H1 (cell line): ENCODE results near the gene SH3TC2. TPM values are rescaled to one million over a fixed set of nuclear protein-coding genes. Genes with fewer than 3 reads are reported as not detected.

Experiments used
- CTCF ChIA-PET: fragments of 300-600 bp; sonication (Branson Sonifier 250); formaldehyde crosslinking; loops from one replicate; lab custom pipeline; 2021; ENCODE audit not compliant: partially characterized antibody; lab: Charles Lee
- POLR2A ChIA-PET: fragments of 300-600 bp; sonication (Branson Sonifier 250); formaldehyde crosslinking; loops from one replicate; lab custom pipeline; 2021; ENCODE audit warnings: inconsistent platforms; ENCODE audit not compliant: partially characterized antibody; lab: Charles Lee
- DNase-seq, 2 experiments: peaks; one replicate each; pipeline versions ENCODE4 v3.0.0 to v3.0.0-alpha.2; 2010 to 2022; ENCODE audit warnings: low spot score in 2 of 2, low read depth in 1 of 2, mixed read lengths in 1 of 2
- FAIRE-seq: peaks from 2 replicates; lab custom pipeline; 2011; peaks lifted over from hg19 to GRCh38; lab: Jason Lieb, UNC
- H2AFZ ChIP-seq: 2 replicates; pipeline ENCODE4 v1.8.1; 2012; ENCODE audit warnings: low read length, inconsistent platforms
- H2AK5ac ChIP-seq: 2 replicates; pipeline ENCODE4 v1.6.1; 2013; ENCODE audit warnings: low read depth, low read length
- H2BK120ac ChIP-seq: replicated peaks from 2 replicates; pipeline ENCODE3; 2013; ENCODE audit warnings: low read depth, low read length, inconsistent platforms
- H2BK12ac ChIP-seq: 2 replicates; pipeline ENCODE4 v1.6.1; 2013; ENCODE audit warnings: low read depth, low read length
- H2BK15ac ChIP-seq: 2 replicates; pipeline ENCODE4 v1.6.1; 2013; ENCODE audit warnings: low read length
- H2BK20ac ChIP-seq: 2 replicates; pipeline ENCODE4 v1.6.1; 2013; ENCODE audit warnings: low read length
- H2BK5ac ChIP-seq: 2 replicates; pipeline ENCODE4 v1.6.1; 2013; ENCODE audit warnings: low read depth, low read length
- H3K14ac ChIP-seq: 2 replicates; pipeline ENCODE4 v1.6.1; 2013; ENCODE audit warnings: inconsistent platforms; ENCODE audit not compliant: insufficient read length
- H3K18ac ChIP-seq: 2 replicates; pipeline ENCODE4 v1.6.1; 2013; ENCODE audit warnings: low read length; ENCODE audit errors: extremely low read depth
- H3K23ac ChIP-seq: 2 replicates; pipeline ENCODE4 v1.6.1; 2013; ENCODE audit warnings: inconsistent platforms; ENCODE audit not compliant: insufficient read length
- H3K23me2 ChIP-seq: 2 replicates; pipeline ENCODE4 v1.6.1; 2013; ENCODE audit warnings: low read depth, low read length
- H3K27ac ChIP-seq: 2 replicates; pipeline ENCODE4 v1.6.1; 2011; ENCODE audit warnings: low read depth, low read length, inconsistent platforms
- H3K27me3 ChIP-seq, 4 experiments: replicated peaks in 1 of 4; 1 replicate in 1 of 4; 2 replicates in 3 of 4; pipeline versions ENCODE4 v1.6.1 to v1.8.1; 2011 to 2013; ENCODE audit warnings: low read length in 3 of 4, mild to moderate bottlenecking in 3 of 4, inconsistent platforms in 2 of 4, mixed read lengths in 2 of 4, moderate library complexity in 1 of 4; ENCODE audit not compliant: control insufficient read depth in 3 of 4, insufficient read depth in 3 of 4; ENCODE audit errors: extremely low read depth in 1 of 4
- H3K36me3 ChIP-seq, 4 experiments: 2 replicates each; pipeline versions ENCODE4 v1.6.1 to v1.8.1; 2011 to 2013; ENCODE audit warnings: mild to moderate bottlenecking in 4 of 4, low read length in 3 of 4, moderate library complexity in 2 of 4, control low read depth in 1 of 4, inconsistent platforms in 1 of 4; ENCODE audit not compliant: insufficient read depth in 4 of 4, control insufficient read depth in 2 of 4
- H3K4ac ChIP-seq: replicated peaks from 2 replicates; pipeline ENCODE3; 2013; ENCODE audit warnings: low read length, low read depth, mixed read lengths, inconsistent platforms; ENCODE audit not compliant: insufficient read length
- H3K4me1 ChIP-seq, 4 experiments: replicated peaks in 1 of 4; 1 replicate in 1 of 4; 2 replicates in 3 of 4; pipeline versions ENCODE4 v1.6.1 to v1.8.1; 2011 to 2013; ENCODE audit warnings: low read length in 3 of 4, inconsistent platforms in 2 of 4, mixed read lengths in 1 of 4; ENCODE audit not compliant: insufficient read depth in 4 of 4, control insufficient read depth in 3 of 4
- H3K4me2 ChIP-seq, 2 experiments: 2 replicates each; pipeline versions ENCODE4 v1.6.1 to v1.8.1; 2011 to 2013; ENCODE audit warnings: low read depth in 2 of 2, low read length in 2 of 2, control low read depth in 1 of 2, inconsistent platforms in 1 of 2, mild to moderate bottlenecking in 1 of 2; ENCODE audit not compliant: insufficient read depth in 1 of 2
- H3K4me3 ChIP-seq, 4 experiments: fragments of 200-600, 300-600 bp in 1 of 4; sonication (generic), shearing (Covaris generic), sonication (Bioruptor Twin) in 1 of 4; 2 replicates each; pipeline versions ENCODE4 v1.5.1 to v1.8.1; 2011 to 2016; ENCODE audit warnings: low read length in 4 of 4, low read depth in 3 of 4, control low read depth in 2 of 4, inconsistent platforms in 2 of 4, mild to moderate bottlenecking in 2 of 4, mixed read lengths in 1 of 4, moderate library complexity in 1 of 4; ENCODE audit not compliant: insufficient read depth in 2 of 4; ENCODE audit errors: extremely low read depth in 1 of 4
- H3K56ac ChIP-seq: replicated peaks from 2 replicates; pipeline ENCODE3; 2013; ENCODE audit warnings: low read depth, mild to moderate bottlenecking, mixed read lengths, low read length, inconsistent platforms; ENCODE audit not compliant: insufficient read length
- H3K79me1 ChIP-seq: 2 replicates; pipeline ENCODE4 v1.6.1; 2013; ENCODE audit warnings: low read depth, low read length, control low read depth
- H3K79me2 ChIP-seq, 2 experiments: 2 replicates each; pipeline versions ENCODE4 v1.6.1 to v1.8.1; 2012 to 2013; ENCODE audit warnings: low read length in 2 of 2, mild to moderate bottlenecking in 2 of 2, inconsistent platforms in 1 of 2; ENCODE audit not compliant: insufficient read depth in 2 of 2, control insufficient read depth in 1 of 2
- H3K9ac ChIP-seq, 4 experiments: replicated peaks in 1 of 4; 1 replicate in 1 of 4; 2 replicates in 3 of 4; pipeline versions ENCODE4 v1.6.1 to v1.8.1; 2011 to 2013; ENCODE audit warnings: low read depth in 3 of 4, low read length in 3 of 4, control low read depth in 2 of 4, mild to moderate bottlenecking in 2 of 4, moderate library complexity in 2 of 4, inconsistent platforms in 1 of 4; ENCODE audit errors: extremely low read depth in 1 of 4
- H3K9me3 ChIP-seq, 2 experiments: 2 replicates each; pipeline versions ENCODE4 v1.6.1 to v1.8.1; 2012 to 2013; ENCODE audit warnings: mild to moderate bottlenecking in 2 of 2, moderate library complexity in 2 of 2, control low read depth in 1 of 2, inconsistent platforms in 1 of 2, low read depth in 1 of 2, low read length in 1 of 2, mixed read lengths in 1 of 2; ENCODE audit not compliant: insufficient read depth in 2 of 2
- H4K20me1 ChIP-seq, 2 experiments: replicated peaks in 1 of 2; 2 replicates each; pipeline versions ENCODE3 to v1.8.1; 2011 to 2013; ENCODE audit warnings: inconsistent platforms in 2 of 2, low read length in 2 of 2, mild to moderate bottlenecking in 1 of 2; ENCODE audit not compliant: insufficient read depth in 2 of 2, control insufficient read depth in 1 of 2
- H4K5ac ChIP-seq: 2 replicates; pipeline ENCODE4 v1.6.1; 2013; ENCODE audit warnings: low read length, low read depth, mixed read lengths, inconsistent platforms; ENCODE audit not compliant: insufficient read length
- H4K8ac ChIP-seq: 2 replicates; pipeline ENCODE4 v1.8.0; 2013; ENCODE audit warnings: mild to moderate bottlenecking, moderate library complexity, low read length, inconsistent platforms; ENCODE audit not compliant: insufficient read depth; ENCODE audit errors: extremely low read depth
- H4K91ac ChIP-seq: replicated peaks from 2 replicates; pipeline ENCODE3; 2013; ENCODE audit warnings: low read length, mixed read lengths, inconsistent platforms; ENCODE audit not compliant: insufficient read length
- BACH1 ChIP-seq: IDR thresholded peaks from 2 replicates; pipeline ENCODE4 v1.6.1; 2012; ENCODE audit warnings: low read length, improper control_type of control experiment
- BCL11A ChIP-seq, 2 experiments: IDR thresholded peaks; one replicate each; pipeline ENCODE4 v1.6.1; 2011; ENCODE audit warnings: low read depth in 2 of 2, low read length in 2 of 2, mild to moderate bottlenecking in 2 of 2
- CBX8 ChIP-seq: fragments of 300-800, 300-1000 bp; sonication (generic); IDR thresholded peaks from 2 replicates; pipeline ENCODE4 v1.7.1; 2016; ENCODE audit warnings: low read depth, low read length, borderline replicate concordance
- CREB1 ChIP-seq: IDR thresholded peaks from 2 replicates; pipeline ENCODE4 v1.6.1; 2012; ENCODE audit warnings: inconsistent platforms
- CTBP2 ChIP-seq: IDR thresholded peaks from 2 replicates; pipeline ENCODE4 v1.7.0; 2011; ENCODE audit warnings: borderline replicate concordance, mild to moderate bottlenecking, moderate library complexity, mixed read lengths, low read length; ENCODE audit not compliant: insufficient read depth, insufficient read length
- KDM4A ChIP-seq: IDR thresholded peaks from one replicate; pipeline ENCODE4 v1.7.1; 2012; ENCODE audit warnings: low read depth, mild to moderate bottlenecking, moderate library complexity, low read length, inconsistent platforms; ENCODE audit not compliant: severe bottlenecking
- MAFK ChIP-seq: IDR thresholded peaks from 2 replicates; pipeline ENCODE4 v1.6.1; 2012; ENCODE audit warnings: low read depth, mild to moderate bottlenecking, improper control_type of control experiment, low read length
- POLR2AphosphoS5 ChIP-seq: IDR thresholded peaks from 2 replicates; pipeline ENCODE4 v1.6.1; 2011; ENCODE audit warnings: low read depth, low read length
- SIX5 ChIP-seq: IDR thresholded peaks from 2 replicates; pipeline ENCODE4 v1.6.1; 2011; ENCODE audit warnings: mild to moderate bottlenecking, low read depth, low read length
- SUZ12 ChIP-seq: fragments of 200-600 bp; sonication (generic); IDR thresholded peaks from 2 replicates; pipeline ENCODE4 v1.6.1; 2012; ENCODE audit warnings: mild to moderate bottlenecking, inconsistent platforms, low read length, moderate library complexity, mixed read lengths
- TAF1 ChIP-seq: IDR thresholded peaks from 2 replicates; pipeline ENCODE4 v1.6.1; 2011; ENCODE audit warnings: mild to moderate bottlenecking, low read depth, low read length
- TCF12 ChIP-seq: IDR thresholded peaks from 2 replicates; pipeline ENCODE4 v1.6.1; 2011; ENCODE audit warnings: low read depth, mild to moderate bottlenecking, low read length
- TEAD4 ChIP-seq: IDR thresholded peaks from 2 replicates; pipeline ENCODE4 v1.6.1; 2012; ENCODE audit warnings: low read depth, low read length, inconsistent platforms, mixed read lengths
- WGBS, 2 experiments: shearing (Covaris generic) in 1 of 2; methylation state at CpG; one replicate each; pipeline versions ENCODE4 v1.1.6 to v1.1.7; 2013 to 2015; ENCODE audit warnings: low lambda C conversion rate in 2 of 2, mixed read lengths in 2 of 2, inconsistent platforms in 1 of 2, low coverage in 1 of 2, missing lambda C conversion rate in 1 of 2; ENCODE audit not compliant: insufficient replicate concordance in 2 of 2, insufficient coverage in 1 of 2, insufficient read length in 1 of 2; ENCODE audit errors: extremely low coverage in 1 of 2, missing lambda C conversion rate in 1 of 2; 5-methylcytosine and 5-hydroxymethylcytosine counted together
- polyA plus RNA-seq, 7 experiments: library from polyadenylated mRNA; depleted of rRNA in 3 of 7; stranded (reverse) in 5 of 7; unstranded in 2 of 7; fragments of >200 nt in 5 of 7; fragments of 200-250 nt in 2 of 7; gene quantifications; 1 replicate in 5 of 7; 2 replicates in 1 of 7; 4 replicates in 1 of 7; pipeline versions ENCODE4 v1.2.1 to v1.2.3, GENCODE V29; 2011 to 2013; ENCODE audit warnings: missing spikeins in 2 of 7, mixed read lengths in 2 of 7
- total RNA-seq: library from RNA; stranded (reverse); fragmentation: NEBNext Ultra II Directional; extraction: Animal tissue kit (Norgen Biotek cat#: 25700); gene quantifications from 2 replicates; pipeline ENCODE4 v1.2.1, GENCODE V29; 2021

The SH3TC2 gene
- total and polyA plus RNA-seq, 2 of the 8 experiments (the other 6 are each of a cell fraction or from before 2014, with no cell fraction given): 0.11 to 0.80 TPM

DNA sequence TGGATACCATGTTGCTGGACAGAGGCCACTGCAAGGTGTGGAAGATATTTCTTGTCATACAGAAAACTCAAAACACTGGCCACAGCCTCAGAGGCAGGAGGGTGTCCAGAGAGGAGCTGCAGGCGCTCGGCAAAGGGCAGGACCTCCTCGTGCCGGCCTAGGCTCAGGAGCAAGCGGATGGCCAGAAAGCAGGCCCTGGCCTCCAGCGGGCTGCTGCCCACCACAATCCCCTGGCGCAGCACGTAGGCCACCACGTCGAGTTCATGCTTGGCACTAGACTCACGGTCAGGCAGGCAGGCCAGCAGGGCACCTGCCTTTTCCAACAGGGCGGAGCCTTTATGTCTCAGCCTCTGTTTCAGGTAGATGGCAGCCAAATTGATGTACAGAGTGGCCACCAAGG, 35.2 kb downstream of the SH3TC2 start:
- DNase-seq (no peak), FAIRE-seq (no peak)
- no peak overlapping the region for H2AFZ ChIP-seq
- ChIA-PET POLR2A (no interaction called here), CTCF (interaction anchor here (0.5 to 17.3 kb wide), 7 partner anchors 7 to 292 kb away, joined by 3 to 444 read pairs (median 3); no protein-coding TSS in a partner anchor)
- H4K8ac ChIP-seq: no peak overlapping the region
- H2BK120ac ChIP-seq: no peak overlapping the region
- H3K4me3 ChIP-seq: no peak overlapping the region
- no peak overlapping the region for H2AK5ac ChIP-seq
- no peaks in the 10 kb centered on the region for H3K36me3 ChIP-seq
- H3K9me3 ChIP-seq: no peaks in the 10 kb centered on the region; a peak in 1 of 4 replicates
- TF ChIP-seq TCF12 (no peak), MAFK (no peak), BACH1 (no peak), KDM4A (no peak), BCL11A (IDR thresholded peaks at IDR 0.05; ENCODE audit: low read depth in 2 of 2, low read length in 2 of 2) (no peak), CTBP2 (no peak), POLR2AphosphoS5 (no peak), SIX5 (no peak), TAF1 (no peak), TEAD4 (no peak), CREB1 (no peak), CBX8 (no peak), SUZ12 (no peak)
- WGBS, 2 experiments: 94% methylated on average over 12 of the region's 12 CpGs; no CpG with 5 or more reads in 1 of the 2 experiments
- H3K56ac ChIP-seq: no peak overlapping the region
- H3K23me2 ChIP-seq: no peaks in the 10 kb centered on the region
- H3K27me3 ChIP-seq: no peaks in the 10 kb centered on the region
- no peak overlapping the region for H3K4ac ChIP-seq
- H4K5ac ChIP-seq: no peak overlapping the region
- H3K9ac ChIP-seq: no peak overlapping the region
- H2BK20ac ChIP-seq: no peak overlapping the region
- no peak overlapping the region for H3K4me2 ChIP-seq
- H4K91ac ChIP-seq: no peak overlapping the region
- H3K23ac ChIP-seq: no peak overlapping the region
- no peak overlapping the region for H2BK12ac ChIP-seq
- H2BK15ac ChIP-seq: no peak overlapping the region
- H3K79me1 ChIP-seq: no peaks in the 10 kb centered on the region
- no peak overlapping the region for H3K27ac ChIP-seq
- H3K14ac ChIP-seq: no peak overlapping the region
- H3K18ac ChIP-seq: no peak overlapping the region
- no peaks in the 10 kb centered on the region for H3K4me1 ChIP-seq
- H4K20me1 ChIP-seq: no peaks in the 10 kb centered on the region
- no peak overlapping the region; the same call in 1 of the 2 replicates for H2BK5ac ChIP-seq
- H3K79me2 ChIP-seq: no peaks in the 10 kb centered on the region
